HS-5 (cell line): ENCODE measurements around the gene CBFA2T2.
"Not testable (repeated sequence)": the region's sequence is repeated elsewhere in the genome, so short reads cannot be mapped to it uniquely, and the experiment has no call there.

Experiments used
- DNase-seq: peaks from one replicate; pipeline ENCODE4 v3.0.0-alpha.2; 2012; ENCODE audit warnings: low read depth

Gene CBFA2T2

DNA sequence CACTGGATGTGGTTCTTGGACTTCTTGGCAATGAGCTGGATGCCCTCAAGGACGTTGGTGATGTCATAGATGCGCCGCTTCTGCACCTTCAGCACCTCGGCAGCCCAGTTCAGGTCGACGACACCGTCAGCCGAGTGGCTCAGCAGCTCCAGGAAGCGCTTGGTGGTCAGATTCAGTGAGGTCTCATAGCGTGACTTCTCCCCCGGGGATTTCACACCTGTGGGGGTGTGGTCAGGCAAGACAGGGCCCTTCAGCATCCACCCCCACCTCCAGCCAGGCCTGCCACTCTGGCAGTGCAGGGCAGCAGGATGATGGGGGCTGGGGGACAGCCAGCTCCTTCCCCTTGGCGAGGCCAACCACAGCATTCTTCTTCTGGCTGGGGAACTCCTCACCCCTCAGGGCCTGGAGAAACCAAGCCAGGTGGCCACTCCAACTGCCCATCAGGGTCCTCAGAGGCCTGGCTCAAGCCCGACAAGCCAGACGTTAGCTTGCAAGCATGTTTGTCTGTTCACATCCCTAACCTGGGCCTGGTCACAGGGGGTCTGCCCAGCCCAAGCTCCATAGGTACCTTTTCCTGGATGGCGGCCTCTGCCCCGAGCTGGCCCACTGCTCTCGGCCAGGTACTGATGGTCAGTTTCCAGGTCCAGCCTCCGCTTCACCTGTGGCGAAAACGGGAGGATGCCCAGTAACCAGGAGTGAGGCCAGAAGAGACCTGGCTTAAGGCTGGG is 190.0 kb downstream of the CBFA2T2 start:
- DNase-seq: no peak

DNA sequence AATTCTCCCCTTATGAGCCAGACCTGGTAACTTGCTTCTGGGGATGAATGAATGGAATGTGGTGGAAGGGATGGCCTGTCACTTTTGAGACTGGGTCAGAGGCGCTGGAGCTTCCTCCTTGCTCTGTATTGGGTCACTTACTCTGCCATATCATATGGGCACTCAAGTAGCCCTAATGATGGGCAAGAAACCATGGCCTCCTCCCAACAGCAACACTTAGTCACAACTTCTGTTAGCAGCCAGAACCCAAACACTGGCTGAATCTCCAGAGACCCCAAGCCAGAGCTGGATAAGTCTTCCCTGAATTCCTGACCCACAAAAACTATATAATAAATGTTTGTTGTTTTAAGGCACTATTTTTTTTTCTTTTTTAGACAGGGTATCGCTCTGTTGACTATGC is 190.8 kb downstream of the CBFA2T2 start:
- DNase-seq: no peak

DNA sequence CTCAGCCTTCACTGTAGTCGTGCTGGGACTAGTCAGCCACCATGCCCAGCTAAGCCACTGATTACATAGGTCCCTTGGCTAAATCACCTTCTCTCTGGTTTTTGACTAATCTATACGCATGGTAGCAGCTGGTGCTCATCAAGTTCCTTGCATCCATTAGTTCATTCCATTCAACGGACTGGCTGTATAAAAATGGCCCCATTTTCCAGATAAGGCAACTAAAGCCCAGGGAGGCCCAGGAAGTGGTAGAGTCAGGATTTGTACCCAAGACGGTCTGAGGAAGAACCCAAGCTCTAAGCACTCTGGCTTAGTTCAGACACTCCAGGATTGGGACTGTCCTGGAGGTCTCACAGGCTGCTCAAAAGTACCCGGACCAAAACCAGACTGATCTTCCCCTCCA is 191.4 kb downstream of the CBFA2T2 start:
- DNase-seq: no peak

DNA sequence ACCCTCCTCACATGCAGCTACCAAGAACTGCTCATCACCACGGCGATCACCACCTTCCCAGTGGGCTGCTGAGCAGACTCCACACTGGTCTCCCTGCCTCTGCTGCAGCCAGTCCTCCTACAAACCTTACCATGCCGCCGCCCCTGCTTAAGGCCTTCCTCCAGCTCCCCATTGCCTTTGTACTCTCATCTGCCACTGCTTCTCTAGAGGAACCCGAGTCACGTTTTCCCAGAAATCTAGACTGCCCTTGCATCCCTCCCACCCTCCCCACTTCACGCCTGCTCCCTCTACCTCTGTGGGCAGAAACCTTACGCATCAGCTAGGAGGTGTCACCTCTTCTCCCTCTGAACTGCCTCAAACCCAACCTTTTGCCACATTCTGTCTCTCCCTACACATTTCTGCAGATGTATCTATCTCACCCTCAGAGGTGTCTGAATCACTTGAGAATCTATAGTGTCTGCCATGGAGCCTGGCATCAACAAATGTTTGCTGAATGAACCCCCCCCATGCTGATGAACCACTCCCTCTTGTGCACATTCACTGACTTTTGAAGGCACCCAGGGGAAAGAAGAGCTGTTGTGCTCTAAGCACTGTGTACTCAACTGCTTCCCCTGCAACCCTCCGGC is 191.9 kb downstream of the CBFA2T2 start:
- no peak for DNase-seq

DNA sequence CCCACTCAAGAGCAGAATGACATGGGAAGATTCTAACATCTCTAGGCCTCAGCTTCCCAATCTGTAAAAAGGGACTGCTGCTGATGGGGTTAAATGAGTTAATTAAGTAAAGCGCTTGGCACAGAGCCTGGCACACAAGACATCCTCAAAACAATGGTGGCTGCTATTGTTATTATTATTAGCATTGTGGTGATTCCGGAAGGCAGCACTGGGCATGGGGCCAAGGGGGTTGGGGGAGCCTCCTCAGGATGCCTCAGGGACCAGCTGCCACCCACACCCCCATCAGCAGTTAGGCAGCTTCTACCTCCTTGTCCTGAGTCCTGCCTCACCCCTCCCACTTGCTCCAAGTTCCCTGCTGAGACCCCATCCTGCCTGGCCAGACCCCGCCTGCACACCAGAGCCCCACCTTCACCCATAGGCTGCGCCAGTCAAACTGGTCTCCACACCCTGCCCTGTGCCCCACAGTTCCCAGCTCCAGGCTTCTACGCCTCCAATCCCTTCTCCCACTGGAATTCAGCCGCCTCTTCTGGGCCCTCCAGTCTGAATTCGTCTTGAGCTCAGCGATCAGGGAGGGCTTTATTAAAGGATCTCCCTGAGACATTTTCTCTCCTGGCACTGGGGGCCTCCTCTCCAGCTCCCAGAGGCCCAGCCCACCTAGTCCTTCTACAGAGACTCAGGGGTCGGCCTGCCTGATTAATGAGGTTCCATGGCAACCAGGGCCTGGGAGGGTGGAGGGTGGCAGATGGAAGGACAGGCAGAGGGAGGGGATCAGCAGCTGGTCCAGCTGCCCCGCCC is 194.8 kb downstream of the CBFA2T2 start:
- no peak for DNase-seq

DNA sequence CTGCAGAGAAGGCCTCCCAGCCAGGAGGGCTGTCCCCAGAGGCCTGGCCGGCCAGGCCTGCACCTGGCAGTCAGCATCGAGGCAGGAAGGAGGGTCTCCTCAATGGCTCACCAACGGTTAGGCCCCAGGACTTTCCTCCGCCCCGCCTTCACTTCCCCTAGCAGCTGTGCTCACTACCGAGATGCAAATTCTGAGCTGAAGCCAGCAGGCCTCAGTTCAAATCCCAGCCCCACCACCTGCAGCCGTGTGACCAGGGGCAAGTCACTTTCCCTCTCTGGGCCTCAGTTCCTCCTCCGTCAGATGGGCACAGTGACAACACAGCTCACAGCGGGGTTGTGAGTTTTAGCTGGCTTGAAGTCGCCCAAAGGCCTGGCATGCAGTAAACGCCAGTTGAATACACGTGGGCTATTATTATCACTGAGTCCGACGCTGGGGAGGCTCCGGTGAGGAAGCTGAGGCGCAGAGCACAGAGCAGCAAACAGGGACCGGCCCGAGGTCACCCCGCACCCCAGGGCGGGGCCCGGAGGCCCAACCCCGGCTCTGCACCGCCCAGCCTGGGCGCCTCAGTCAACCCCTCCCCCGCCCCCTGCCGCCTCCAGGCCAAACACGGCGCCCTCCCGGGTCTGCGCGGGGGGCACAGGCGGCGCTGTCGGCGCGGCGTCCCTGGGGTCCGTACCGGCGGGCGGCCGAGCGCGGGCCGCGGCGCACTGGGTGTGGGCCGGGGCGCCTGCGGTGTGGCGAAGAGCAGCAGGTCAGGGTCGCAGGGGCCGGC is 195.6 kb downstream of the CBFA2T2 start:
- DNase-seq: no peak

DNA sequence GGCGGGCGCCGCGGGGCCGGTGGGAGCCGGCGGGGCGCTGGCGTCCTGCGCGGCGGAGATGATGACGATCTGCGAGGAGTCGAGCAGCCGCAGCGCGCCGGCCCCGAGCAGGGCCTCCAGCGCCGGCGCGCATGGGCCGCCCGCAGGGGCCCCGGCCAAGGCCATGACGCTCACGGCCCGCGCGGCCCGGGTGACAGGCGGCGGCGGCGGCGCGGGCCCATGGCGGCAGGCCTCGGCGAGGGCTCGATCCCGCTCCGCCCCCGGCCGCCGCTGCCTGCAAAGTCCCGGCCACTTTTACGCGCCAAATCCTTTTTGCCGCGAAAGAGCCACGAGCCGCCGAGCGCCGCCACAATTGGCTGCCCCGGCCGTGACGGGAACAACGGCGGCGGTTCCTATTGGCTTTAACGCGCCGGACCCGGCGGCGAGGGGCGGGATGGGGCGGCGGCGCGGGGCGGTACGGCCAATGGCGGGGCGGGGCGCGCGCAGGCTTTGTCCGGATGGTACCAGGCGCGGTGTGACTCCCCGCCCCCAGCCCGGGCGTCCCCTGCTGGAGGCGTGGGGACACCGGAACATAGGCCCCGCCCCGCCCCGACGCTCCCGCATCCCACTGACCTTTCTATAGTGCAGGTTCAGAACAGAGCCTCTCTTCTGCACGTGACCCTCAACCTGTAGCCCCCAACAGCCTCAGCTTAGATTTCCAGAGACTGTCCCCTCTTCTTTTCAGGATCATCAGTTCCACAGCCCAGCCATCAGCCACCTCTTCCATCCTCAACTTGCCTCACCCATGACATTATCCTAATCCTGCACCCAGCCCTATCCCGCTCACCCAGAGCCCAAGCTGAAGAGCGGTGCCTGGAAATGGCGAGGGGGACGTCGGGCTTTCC is 196.4 kb downstream of the CBFA2T2 start, which contains the start of gene E2F1:
Gene E2F1, minus strand, starts transcription at position 286 of the 884 bp plus-strand sequence. Its CDS starts 121 bp downstream, at position 165.
- DNase-seq: peak; percentile 56

DNA sequence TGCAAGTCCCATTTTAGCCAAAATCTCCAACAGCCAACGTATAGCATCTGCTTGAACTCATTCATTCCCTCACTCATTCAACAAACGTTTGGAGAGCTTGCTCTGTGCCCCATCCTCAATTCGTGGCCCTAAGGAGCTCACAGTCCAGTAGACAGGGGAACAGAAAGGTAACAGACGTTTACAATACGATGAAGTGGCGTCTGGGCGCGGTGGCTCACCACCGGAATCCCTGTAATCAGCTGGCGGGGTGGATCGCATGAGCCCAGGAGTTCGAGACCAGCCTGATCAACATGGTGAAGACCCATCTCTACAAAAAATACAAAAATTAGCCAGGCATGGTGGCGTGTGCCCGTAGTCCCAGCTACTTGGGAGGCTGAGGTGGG is 197.1 kb downstream of the CBFA2T2 start:
- DNase-seq: no peak

DNA sequence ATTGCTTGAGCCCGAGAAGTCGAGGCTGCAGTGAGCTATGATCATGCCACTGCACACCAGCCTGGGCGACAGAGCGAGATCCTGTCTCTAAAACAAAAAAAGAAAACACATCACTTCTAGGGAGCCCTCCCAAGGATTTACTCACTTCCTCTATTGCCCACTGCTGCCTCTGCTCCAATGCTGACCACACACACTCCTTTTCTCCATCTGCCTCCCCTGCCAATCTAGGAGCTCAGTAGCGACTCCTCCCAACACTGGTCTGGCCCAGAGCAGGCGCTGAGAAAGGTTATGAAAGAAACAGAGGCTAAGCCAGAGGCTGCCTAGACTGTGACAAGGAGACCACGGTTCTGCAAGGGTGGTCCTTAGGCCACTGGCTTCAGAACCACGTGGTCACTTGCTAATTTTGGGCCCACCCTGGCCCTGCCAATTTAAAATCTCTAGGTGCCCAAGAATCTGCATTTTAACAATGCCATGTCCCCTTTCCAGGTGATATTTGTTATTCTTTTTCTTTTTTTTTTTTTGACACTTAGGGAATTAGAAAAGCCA is 197.5 kb downstream of the CBFA2T2 start:
- DNase-seq: no peak

DNA sequence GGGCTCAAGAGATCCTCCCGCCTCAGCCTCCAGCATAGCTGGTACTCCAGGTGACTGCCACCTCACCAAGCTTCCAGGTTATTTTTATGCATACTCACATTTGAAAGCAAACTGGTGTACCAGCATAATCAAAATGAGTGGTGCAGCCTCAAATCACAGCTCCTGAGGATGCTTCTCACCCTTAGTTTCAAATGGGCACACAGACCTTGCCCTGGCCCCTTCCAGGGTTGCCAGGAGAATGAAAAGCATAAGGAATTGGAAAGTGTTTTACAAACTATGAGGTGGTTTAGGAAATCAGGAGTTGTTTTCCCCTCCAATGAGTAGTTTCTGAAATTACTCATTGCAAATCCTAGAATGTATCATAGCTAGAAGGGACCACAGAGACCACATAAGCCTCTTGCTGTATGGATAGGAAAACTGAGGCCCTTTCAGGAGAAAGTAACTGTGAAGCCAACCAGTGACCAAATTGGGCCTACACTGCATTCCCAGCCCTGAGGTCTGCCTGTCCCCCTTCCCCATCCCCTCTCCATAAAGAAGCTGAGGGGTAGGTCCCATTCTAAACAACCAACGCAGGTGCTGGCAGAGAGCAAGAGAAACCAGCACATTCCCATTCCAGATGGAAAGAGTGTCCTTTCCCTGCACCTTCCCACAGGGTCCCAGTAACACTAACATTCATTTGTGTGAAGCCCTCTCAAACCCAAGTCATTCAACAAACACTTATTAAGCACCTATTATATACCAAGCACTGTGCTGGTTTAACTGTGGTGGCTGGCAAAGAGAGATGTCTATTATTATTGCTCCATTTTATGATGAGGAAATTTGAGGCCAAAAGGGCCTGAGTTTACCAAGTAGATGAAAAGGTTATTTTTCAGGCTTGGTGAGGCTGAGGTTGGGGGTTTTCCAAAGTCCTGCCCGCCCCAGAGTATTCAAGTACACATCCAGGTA is 198.4 kb downstream of the CBFA2T2 start:
- DNase-seq: no peak

DNA sequence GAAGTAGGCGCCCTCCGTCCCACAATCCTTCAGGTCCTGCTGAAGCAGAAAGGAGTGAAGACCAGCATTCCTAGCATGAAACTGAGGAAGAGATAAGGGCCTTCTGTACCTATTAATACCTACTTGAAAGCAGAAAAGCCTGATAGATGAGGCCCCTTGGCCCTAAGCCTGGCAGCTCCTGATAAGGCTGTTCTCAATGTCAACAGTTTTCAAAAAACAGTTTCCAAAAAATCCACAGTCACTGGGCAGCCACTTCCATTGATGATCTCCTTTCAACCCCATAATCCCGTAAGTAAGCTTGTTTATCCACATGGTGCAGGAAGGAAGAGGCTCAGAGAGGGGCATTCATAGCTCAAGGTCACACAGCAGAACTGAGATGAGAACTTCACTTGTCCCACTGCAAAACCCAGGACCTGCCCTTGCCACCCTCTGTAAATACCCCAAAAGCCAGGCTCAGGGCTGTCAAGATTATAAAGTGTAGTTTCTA is 199.1 kb downstream of the CBFA2T2 start:
- no peak for DNase-seq

DNA sequence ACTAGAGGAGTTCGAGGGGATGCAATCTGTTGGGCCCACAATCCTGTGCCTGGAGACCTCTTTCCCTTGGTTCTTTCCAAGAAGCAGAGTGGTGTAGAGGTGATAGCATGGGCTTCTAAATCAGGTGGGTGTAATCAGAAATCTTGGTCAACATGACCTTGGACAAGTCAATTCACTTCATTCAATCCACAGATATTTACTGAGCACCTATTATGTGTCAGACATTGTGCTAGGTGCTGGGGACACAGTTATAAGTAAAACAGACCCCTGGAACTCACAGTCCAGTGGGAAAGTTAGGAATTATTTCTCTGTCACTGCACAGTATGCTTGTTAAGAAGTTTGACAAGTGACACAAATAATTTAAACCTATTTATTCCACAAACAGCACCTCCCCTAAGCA is 199.6 kb downstream of the CBFA2T2 start:
- DNase-seq: no peak

DNA sequence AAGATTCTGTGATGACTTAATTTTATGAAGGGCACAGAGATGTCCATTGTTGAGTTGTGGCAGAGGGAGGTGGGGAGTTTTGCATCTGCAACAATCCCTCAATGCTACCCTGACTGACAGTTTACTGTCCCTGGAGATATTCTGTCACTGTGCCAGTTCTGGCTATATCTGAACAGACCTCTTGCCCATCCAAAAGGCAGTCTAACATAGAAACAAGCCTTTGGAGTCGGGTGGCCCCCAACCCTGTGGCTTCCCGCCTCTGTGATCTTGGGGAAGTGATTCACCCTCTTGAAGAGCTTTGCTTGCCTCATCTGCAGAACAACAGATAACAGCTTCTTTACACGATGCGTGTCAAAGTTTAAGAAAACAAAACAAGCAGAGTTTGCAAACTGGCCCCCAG is 200.1 kb downstream of the CBFA2T2 start:
- DNase-seq: peak; percentile 26

DNA sequence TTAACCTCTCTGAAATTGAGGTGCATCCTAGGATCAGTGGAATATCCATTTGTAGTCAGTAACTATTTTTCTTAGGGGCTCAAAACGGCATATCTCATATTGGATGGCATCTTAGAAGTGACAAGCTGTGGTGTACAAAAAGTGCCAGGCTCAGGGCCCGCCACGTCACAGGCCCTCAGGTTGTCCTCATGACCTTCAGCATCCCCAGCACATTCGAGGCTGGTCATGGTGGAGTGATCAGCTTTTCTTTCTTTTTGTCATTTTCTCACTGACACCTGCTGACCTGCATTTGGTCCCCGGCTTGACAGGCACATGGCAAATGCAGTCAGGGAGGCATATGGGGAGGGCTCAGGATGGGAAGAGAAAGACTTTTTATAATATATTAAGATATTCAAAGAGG is 203.4 kb downstream of the CBFA2T2 start:
- DNase-seq: no peak

DNA sequence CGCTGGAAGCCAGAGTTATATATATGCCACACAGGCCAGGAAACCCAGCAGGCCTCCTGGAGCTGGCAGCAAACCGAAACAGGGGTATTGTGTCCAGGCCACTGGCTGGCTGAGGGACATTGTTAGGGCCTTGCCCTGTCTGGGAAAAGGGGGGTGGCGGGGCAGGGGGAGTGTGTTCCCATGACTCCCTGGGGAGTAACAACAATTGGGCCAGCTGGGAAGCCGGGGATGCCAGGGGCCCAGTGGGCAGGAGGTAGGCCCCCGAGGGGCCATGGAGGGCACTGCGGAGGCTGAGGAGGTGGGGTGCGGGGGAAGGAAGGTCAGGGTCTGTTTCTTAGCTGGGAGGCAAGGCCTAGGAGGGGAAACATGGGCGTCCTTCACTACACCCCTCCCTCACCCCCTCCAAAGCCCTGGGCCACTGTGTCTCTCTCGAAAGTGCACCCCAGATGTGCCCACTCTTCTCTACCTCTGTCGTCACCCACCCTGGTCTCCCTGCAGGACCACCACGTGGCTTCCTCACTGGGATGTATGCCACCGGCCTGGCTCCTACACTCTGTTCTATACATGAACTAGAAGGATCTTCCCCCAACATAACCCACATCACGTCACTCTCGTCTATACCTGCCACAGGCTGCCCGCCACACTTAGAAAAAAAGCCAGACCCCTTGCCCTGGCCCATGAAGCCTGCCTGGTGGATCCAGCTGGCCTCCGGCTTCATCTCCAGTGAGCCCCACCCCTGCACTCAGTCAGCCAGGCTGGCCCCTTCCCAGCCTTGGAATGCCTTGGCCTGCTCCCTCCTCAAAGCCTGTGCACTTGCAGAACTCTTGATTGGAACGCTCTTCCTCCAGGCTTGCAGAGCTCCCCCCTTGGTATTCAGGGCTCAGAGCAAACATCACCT is 204.1 kb downstream of the CBFA2T2 start:
- no peak for DNase-seq

DNA sequence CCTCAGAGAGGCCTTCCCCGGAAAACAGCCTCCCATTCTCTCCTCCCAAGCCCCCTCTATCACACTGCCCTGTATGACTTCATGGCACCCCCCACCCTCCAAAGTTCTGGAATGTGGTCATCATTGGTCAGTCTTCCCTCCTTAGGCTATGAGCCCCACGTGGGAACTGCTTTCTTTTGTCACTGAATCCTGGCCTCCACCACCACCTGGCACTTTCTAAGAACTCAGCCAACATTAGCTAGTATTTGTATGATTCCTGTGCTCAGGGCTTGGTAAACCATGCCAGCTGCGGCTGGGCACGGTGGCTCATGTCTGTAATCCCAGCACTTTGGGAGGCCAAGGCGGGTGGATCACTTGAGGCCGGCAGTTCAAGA is 204.7 kb downstream of the CBFA2T2 start:
- DNase-seq: no peak

DNA sequence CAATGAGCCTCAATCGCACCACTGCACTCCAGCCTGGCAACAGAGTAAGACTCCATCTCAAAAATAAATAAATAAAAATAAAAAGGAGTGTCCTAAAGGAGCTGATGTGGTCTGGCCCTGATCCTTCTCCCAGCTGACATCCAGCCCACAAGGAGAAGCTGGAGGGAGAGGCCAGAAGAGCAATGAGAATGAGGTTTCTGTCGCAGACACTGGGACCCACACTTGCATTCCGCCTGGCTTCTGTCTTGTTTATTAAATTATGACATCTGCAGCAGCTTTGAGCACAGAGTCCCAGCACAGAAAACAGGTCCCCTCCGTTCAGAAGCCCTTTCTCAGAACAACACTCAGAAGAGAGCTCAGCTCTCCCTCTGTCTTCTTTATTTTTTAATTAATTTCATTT is 206.6 kb downstream of the CBFA2T2 start:
- no peak for DNase-seq

DNA sequence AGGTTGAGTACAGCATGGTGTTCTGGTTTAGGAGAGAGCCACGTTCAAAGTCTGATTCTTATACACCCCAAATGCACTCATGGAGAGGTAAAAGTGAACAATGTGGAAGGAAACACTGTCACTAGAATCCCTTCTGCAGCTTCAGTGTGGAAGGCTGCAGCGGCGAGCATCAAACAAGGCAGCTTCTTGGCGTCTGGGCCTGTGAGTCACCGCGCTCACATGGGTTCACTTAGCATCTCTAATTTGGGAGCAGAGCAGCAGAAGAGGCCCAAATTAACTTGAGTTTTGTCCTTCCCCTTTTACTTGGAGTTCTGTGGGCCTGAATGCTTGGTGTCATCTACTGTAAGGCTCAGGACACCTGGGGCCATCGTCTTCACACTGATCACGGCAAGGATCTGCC is 207.2 kb downstream of the CBFA2T2 start:
- no peak for DNase-seq

DNA sequence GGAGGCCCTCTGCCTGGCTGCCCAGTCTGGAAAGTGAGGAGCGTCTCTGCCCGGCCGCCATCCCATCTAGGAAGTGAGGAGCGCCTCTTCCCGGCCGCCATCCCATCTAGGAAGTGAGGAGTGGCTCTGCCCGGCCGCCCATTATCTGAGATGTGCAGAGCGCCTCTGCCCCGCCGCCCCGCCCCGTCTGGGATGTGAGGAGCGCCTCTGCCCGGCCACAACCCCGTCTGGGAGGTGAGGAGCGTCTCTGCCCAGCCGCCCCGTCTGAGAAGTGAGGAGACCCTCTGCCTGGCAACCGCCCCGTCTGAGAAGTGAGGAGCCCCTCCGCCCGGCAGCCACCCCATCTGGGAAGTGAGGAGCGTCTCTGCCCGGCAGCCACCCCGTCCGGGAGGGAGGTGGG is 209.1 kb downstream of the CBFA2T2 start:
- not testable (repeated sequence) for DNase-seq
